Dermis microvascular lymphatic vessel endothelial cell (primary cell): ENCODE measurements around the gene VGLL2. TPM values are rescaled to one million over a fixed set of nuclear protein-coding genes. Genes with fewer than 3 reads are reported as not detected.

Experiments used
- DNase-seq, 2 donors: peaks; one replicate each; pipeline versions ENCODE4 v3.0.0 to v3.0.0-alpha.2; 2010; ENCODE audit warnings: low read depth in 2 of 2
- total RNA-seq: library from RNA; depleted of rRNA; stranded (reverse); fragments of >200 nt; gene quantifications from 2 replicates; pipeline ENCODE4 v1.2.1, GENCODE V29; 2014

VGLL2 gene
- total RNA-seq, 1 donor from 2014 or later = not detected

DNA sequence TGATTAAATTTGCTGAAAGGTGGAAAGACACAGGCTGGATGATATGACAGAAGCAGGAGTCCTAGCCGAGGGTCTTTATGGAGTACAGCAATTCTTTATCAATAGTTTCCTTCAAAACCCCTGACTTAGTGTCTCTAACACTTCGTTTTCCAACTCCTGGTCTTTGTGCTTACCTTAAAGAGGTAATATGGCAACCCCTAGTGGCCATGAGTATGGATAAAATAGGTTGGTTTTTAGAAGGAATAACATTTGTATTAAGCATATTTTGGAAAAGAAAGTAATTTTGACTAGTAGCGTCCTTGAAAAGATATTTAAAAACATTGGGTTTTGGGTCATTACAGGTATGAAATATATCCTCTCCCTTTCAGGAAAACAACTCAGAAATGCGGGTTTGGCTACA, 51.9 kb downstream of the VGLL2 start:
- peak in 1 of 2 donors; percentile 9 for DNase-seq

Other genes starting within 250 kb of the VGLL2 start
- not detected in 2 replicates for gene ROS1, start 160.4 kb downstream of the VGLL2 start, total RNA-seq
- 25.4 and 37.9 TPM in 2 replicates for gene DCBLD1, start 217.1 kb downstream of the VGLL2 start, total RNA-seq